Measurements from ENCODE around the gene RABGEF1.
"Not testable (repeated sequence)": the region's sequence is repeated elsewhere in the genome, so short reads cannot be mapped to it uniquely, and the experiment has no call there.

The RABGEF1 gene

DNA sequence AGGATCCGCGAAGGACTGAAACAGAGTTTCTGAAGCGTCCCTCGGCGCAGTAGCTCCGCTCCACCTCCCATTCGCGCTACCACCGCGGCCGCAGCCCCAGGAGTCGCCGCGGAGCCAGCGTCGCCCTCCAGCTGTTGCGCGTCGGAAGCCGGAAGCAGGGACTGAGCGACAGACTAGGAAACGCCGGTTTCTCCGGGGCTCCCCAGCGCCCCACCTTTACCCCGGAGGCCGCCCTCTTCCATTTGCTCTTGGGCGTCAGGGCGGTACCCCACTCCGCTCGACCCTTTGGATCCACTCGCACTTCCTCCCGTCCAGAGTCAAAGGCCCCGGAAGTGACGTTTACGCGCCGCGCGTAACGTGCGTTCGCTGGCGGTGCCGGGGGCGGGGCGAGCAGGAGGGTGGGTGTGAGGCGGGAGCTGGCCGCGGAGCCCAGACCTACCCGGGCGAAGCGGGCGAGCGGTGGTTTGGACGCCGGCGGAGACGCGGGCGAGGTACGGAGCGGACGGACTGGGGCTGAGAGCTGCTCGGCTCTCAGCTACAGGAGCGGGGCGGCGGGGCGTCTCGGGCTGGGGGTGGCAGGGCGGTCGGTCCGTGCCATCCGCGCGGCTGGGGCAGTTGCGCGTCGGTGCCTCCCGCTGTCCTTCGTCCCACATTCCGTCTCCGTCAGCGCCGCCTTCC is at the start of gene RABGEF1:
RABGEF1 (plus strand) TSS at position 432 of the 678 bp plus-strand sequence. CDS start 31,167 bp downstream, outside the sequence.
- peak; percentile 91 to 93 for DNase-seq

DNA sequence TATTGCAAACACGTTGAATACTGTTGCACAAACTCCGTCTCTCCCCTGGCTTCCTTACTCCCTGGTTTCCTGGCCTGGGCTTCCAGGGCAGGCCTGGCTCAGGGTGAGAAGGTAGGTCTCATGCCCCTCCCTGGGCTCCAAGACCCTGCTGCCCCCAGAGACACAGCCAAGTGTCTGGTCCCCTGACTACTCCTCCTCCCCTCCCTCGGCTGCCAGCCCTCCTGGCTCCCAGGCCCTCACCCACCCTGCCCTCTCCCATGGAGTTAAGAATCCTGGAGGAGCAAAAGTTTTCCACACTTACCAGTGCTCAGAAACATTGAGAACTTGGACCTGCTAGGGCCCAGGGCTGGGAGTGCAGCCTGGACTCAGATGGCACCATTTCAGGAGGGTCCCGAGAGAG is 47.2 kb upstream of the RABGEF1 start:
- DNase-seq = no peak

DNA sequence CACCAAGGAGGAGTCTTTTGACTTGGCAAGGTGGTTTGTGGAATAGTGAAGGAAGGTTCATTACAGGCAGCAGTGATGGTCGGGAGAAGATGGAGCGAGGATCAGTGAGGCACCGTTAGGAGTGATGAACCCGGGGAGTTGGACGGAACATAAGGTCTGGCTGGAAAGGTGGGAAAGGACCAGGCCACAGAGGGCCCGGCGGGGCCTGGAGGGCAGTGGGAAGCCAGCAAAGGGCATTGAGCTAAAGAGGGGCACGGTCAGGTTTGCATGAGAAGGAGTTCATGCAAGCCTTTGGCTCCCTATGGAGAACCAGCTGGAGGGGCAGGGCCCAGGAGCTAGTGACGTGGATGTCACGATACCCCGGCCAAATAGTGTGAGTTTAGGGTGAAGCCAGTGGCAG is 46.2 kb upstream of the RABGEF1 start:
- DNase-seq = no peak

DNA sequence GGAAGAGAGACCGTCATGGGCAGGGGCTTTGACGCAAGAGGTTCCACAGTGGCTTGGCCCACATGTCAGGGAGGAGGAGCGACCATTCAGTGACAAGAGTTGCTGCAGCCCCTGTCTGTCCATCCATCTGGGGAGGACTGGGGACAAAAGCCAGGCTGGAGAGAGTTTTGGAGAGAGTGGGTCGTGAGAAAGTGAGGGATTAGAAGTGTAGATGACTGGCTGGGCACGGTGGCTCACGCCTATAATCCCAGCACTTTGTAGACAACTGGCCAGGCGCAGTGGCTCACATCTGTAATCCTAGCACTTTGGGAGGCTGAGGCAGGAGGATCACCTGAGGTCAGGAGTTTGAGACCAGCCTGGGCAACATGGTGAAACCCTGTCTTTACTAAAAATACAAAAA is 45.1 kb upstream of the RABGEF1 start:
- DNase-seq = not testable (repeated sequence)

DNA sequence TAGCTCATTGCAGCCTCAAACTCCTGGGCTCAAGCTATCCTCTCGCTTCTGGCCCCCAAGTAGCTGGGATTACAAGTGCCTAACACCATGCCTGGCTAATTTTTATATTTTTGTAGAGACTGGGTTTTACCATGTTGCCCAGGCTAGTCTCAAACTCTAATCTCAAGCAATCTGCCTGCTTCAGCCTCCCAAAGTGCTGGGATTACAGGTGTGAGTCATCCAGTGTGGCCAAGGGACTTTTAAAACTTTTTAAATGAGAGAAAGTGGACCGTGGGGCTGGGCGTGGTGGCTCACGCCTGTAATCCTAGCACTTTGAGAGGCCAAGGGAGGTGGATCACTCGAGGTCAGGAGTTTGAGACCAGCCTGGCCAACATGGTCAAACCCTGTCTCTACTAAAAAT is 44.4 kb upstream of the RABGEF1 start:
- not testable (repeated sequence) for DNase-seq

DNA sequence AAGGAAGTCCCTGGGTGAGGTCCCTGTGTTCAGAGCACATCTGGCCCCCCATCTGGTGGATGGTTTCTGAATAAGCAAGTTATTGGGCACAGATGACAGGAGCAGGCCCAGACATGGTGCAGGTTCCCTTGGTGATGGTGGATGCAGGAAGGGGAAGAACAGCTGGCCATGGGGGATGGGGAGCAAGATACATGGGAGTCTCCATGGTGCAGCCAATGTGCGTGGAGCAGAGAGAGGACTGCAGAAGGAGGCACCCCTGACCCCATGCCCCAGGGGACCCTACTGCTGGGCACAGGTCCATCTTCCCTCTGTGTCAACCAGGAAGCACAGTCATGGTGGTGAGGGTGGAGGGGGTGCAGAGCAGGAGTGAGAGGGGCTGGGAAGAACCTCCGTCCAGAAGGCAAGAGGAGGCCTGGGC is 43.8 kb upstream of the RABGEF1 start:
- DNase-seq = no peak

DNA sequence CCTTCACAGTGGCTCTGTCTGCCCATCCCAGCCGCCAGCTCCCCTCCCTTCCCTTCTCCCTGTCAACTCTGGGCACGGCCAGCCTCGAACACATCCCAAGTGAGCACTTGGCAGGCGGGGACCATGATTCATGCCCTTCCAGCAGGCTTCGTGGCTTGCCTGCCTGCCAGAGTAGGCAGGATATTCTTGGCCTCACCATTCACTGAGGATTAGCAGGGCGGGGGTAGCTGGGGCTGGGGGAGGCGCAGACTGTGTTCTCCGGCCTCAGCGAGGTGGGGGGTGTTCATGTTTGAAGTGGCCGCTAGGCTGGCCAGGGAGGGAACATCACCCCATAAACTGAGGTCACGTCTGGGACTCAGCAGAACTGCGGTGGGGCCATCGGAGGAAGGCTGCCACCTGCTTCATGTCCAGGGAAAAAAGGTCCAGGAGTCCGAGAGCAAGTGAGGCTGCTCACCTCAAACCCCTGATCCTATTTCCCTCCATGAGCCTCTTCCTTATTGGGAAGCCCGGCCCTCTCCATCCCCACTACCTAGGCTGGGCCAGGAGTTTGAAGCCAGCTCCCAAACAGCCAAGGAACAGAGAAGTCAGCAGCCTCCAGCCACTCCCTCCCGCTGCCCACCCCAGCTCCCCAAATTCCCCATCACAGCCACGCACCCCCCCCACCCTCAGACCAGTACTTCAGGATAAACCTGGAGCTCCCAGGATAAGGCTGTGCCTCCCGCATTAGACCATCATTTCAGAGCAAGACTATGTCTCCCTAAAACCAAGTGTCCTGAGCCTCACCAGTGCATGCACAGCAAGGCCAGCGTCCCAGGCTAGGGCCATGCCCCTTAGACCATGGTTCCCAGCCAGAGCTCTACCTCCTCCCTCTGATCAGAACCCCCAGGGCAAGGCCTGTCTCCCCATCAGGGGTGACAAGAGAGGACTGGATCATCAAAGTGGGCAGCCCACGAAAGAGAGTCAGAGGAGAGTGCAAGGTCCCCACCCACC is 42.8 kb upstream of the RABGEF1 start:
- DNase-seq = no peak

DNA sequence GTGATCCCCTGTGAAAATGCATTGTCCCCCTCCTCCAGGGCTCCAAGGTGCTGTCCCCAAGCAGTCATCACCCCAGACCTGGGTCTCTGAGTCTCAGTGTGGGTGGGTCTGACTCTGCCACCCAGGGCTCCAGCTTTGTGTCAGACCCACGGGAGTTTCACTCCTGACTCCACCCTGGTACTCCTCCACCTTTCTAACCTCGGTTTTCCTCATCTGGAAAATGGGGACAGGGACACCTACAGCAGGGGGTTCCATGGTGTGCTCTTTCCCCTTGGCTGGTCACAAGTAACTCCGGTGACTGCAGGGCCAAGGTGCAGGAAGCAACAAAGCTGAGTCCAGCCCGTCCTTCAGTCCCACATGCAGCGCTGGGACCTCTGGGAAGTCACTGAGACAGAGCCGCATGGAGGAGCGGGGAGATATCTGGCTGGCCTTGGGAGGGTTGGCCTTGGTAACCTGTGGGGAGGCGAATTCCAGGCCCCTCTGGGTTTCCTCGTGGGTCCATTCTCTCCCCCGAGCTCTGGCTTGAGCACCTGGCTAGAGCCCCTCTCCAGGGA is 41.8 kb upstream of the RABGEF1 start:
- no peak for DNase-seq

DNA sequence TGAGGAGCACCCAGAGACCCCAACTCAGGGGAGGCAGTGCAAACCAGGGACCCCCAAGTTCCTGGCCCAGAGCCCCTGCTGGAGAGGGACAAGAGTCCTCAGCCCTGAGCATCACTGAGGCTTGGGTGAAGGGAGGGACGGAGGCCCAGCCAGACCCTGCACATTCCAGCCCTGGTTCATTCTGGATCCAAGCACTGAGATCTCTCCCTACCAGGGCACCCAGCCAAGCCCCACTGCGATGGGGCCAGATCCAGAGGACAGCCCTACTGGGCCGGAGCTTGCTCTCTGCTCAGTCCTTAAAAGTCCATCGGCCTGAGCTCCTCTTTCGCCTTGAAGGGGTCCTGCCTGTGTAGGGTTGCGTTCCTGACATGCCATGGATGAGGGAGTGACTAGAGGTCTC is 40.5 kb upstream of the RABGEF1 start:
- DNase-seq = no peak

DNA sequence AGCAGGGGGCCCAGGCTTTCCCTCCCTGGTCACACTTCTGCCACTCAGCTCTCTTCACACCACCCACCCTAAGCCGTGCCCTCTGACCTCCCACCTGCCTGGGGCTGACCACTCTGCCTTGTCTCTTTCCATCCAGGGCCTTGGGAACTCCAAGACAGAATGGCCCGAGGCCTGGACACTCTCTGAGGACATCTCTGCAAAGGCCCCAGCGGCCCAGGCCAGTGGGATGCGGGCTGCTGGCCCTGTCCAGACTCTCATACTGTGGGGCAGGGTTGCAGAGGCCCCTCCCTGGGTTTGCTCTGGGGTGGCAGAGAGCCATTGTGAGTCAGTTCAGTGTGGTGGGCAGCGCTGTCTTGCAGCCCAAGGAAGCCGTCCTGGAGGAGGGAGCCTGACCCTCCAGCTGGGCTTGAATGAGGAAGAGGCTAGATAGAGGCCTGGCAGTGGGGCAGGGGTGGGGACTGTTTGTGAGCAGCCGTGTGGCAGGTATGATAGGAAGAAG is 39.9 kb upstream of the RABGEF1 start:
- DNase-seq = no peak

DNA sequence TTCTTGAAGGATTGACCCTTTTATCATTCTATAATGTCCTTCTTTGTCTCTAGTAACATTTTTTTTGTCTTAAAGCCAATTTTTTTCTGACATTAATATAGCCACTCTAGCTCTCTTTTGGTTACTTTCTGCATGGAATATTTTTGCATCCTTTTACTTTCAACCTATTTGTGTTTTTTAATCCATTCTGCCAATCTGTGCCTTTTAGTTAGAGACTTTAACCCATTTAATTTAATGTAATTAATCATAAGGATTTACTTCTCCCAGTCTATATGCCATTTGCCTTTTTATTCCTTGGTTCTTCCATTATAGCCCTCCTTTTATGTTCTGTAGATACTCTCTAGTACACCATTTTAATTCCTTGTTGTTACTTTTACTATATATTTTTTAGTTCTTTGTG is 32.7 kb upstream of the RABGEF1 start:
- DNase-seq = no peak

DNA sequence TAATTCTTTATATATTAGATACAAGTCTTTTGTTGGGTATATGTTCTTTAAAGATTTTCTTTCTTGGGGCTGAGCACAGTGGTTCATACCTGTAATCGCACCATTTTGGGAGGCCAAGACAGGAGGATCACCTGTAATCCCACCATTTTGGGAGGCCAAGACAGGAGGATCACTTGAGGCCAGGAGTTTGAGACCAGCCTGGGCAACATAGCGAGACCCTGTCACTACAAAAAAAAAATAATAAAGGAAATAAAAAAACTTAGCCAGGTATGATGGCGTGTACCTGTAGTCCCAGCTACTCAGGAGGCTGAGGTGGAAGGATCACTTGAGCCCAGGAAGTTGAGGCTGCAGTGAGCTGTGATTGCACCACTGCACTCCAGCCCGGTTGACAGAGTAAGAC is 29.8 kb upstream of the RABGEF1 start:
- not testable (repeated sequence) for DNase-seq

DNA sequence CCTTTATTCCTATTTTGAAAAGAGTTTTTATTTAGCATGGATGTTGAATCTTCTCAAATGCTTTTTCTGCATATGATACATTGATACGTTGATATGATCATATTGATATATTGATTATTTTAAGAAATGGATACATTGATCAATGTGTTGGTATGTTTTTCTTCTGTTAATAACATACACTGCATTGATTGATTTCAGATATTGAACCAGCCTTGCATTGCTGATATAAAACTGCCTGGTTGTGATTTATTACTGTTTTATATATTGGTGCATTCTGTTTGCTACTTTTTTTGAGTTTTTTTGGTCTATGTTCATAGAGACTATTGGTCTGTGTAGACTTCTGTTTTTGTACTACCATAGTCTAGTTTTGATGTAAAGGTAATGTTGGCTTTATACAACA is 26.8 kb upstream of the RABGEF1 start:
- no peak for DNase-seq

DNA sequence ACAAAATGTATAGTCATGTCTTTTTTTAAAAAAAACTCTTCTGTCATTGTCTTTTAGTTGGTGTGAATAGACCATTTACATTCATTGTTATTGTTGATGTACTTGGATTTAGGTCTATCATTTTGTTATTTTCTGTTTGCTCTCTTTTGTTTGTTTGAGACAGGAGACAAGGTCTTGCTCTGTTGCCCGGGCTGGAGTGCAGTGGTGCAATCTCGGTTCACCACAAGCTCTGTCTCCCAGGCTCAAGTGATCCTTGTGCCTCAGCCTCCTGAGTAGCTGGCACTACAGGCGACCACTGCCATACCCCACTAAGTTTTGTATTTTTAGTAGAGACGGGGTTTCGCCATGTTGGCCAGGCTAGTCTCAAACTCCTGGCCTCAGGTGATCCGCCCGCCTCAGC is 23.9 kb upstream of the RABGEF1 start:
- DNase-seq = not testable (repeated sequence)

DNA sequence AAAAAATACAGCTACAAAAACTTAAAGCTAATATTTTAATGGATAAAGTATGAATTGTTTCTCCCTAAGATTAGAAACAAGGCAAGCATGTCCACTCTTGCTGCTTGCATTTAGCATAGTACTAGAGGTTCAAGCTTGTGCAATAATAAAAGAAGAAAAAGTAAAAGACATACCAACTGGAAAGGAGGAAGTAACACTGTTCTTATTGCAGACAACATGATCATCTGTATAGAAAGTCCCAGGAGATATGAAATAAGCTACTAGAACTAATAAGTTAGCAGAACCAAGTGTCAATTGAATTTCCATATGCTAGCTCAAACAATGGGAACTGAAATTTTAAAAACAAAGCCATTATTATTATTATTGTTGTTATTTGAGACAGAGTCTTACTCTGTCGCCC is 20.0 kb upstream of the RABGEF1 start:
- no peak for DNase-seq

DNA sequence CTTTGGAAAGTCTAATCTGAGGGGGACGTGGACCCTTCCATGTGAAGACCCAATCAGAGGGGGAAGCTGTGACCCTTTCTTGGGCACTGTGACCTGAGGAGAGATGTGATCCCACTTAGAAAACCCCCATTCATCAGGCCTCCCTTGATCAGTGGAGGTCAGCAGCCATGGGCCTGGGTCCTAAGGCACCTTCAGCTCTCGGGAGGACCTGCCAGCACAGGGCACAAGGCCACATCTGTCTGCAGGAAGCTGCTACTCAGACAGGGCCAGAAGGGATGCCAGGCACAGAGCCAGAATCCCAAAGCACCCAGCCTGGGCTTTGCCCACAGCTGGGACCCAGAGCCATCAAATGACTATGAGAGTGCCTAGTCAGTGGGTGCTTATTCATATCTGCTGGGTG is 14.7 kb upstream of the RABGEF1 start:
- DNase-seq = no peak

DNA sequence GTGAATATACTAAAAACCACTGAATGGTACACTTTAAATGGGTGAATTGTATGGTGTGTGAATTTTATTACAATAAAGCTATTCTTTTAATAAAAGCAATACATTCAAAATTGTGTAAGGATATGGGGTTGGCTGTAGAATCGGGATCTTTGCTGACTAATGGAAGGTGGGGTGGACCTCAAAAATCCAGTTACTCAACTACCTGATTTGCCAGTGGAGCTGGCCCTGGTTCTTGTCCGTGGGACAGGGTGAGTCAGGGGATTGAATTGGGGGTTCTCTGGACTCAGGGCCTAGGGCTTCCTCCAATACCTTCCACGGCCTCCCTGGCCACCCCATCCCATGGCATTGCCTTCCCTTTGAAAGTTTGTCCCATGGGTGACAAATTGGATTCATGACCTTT is 13.5 kb upstream of the RABGEF1 start:
- DNase-seq = no peak

DNA sequence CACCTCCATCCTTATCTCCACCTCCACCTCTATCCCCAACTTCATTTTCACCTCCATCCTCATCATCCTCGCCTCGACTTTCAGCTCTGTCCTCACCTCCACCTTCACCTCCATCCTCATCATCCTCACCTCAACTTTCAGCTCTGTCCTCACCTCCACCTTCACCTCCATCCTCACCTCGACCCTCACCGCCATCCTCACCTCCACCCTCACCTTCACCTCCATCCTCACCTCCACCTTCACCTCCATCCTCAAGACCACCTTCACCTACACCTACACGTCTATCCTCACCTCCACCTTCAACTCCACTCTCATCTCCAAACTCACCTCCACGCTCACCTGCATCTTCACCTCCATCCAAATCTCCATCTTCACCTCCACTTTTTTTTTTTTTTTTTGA is 12.0 kb upstream of the RABGEF1 start:
- DNase-seq = no peak

DNA sequence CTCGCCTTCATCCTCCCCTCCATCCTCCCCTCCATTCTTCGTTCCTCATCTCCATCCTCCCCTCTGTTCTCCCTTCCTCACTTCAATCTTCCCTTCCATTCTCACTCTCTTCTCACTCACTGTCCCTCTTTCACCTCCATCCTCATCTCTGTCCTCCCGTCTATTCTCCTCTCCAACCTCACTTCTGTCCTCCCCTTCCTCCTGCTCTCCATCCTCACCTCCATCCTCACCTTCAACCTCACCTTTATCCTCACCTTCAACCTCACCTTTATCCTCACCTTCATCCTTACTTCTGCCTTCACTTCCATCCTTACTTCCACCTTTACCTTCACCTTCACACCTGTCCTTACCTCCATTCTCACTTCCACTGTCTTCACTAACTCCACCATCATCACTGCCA is 11.3 kb upstream of the RABGEF1 start:
- DNase-seq = no peak

DNA sequence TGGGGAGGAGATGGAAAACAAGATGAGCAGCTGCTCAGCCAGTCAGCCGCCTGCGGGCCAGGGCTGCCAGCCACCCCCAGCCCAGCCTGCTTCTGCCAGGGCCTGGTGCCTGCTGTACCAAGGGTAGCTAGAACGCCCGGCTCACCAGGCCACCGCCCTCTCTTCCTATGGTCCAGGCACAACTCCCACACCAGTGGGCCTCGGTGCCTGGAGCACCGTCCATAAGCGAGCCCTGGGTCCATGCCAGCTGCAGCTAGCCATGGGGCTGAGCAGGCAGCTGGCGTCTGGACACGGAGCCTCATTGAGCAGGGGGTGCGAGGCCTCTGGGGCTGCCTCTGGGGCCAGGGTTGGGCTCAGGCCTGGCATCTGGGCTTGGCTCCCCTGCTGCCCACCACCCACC is 8.5 kb upstream of the RABGEF1 start:
- no peak for DNase-seq

DNA sequence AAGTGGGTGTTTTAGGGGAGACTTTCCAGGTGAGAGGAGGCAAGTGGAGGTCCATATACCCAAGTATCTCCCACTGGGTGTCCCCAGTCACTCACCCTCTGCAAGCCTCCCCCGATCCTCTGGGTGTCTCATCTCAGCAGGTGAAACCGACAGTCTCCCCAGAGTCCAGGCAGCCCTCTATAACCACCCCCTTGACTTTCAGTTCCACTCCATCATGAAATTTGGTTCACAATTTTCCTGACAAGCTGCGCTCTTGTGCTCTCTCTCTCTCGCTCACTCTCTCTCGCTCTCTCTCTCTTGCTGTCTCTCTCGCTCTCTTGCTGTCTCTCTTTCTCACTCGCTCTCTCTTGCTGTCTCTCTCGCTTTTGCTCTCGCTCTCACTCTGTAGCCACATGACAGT is 8.1 kb upstream of the RABGEF1 start:
- no peak for DNase-seq

DNA sequence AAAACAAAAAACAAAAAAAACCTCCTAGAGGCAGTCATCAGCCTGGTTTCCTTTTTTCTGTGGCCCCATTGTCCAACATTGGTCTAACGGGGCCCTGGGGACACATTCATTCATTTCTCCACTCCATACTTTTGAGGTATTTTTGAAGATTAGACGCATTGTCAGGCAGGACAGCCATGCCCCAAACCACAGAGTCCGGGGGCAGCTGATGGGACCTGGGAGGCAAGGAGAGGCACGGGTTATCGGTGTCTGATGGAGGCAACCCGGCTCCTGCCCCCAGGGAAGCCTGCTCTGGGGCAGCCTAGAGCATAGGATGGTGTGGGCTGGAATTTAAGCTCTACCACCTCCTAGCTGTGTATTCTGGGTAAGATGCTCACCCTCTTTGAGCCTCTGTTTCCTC is 6.5 kb upstream of the RABGEF1 start:
- DNase-seq = no peak

DNA sequence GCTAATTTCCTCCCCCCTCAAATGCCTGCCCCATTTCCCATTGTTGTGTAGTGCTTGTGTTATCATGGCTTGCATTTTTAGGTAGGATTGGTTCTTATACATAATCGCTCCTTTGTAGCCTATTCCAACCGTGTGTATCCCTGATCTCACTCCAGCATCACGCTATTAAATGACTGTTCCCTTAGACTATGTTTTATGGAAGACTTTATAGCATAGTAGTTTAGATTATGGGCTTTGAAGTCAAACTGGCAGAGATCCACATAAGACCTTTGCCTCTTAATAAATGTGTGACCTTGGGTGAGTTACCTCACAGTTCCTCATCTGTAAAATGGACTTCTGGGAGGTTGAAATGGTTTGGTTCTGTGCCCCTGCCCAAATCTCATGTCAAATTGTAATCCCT is 5.4 kb upstream of the RABGEF1 start:
- no peak for DNase-seq

DNA sequence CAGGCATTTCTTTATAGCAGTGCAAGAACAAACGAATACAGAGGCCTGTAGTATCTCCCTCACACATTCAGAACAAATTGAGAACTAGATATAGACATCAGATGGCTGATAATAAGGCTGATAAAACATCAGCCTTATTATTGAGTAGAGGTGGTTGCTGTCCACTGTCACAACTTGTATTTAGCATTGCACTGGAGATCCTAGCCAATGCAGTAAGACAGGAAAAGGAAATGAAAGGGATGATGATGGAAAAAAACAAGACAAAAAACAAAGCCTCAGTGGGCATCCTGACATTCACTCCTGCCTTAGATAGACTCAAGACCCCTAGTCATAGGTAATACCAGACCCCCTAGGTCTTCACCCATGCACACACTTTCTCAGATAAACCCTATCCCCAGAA is 4.7 kb upstream of the RABGEF1 start:
- DNase-seq = no peak

Data from SW 1271 (cell line).